ENCODE data around the gene B4GALNT1. TPM values are rescaled to one million over a fixed set of nuclear protein-coding genes. Genes with fewer than 3 reads are reported as not detected.

The B4GALNT1 gene
- total RNA-seq, 1 donor = 3.0 TPM

GRCh38 chr12:57586832-57587429, 46.1 kb downstream of the B4GALNT1 start:
- no peak for DNase-seq (ENCODE audit: low read depth)
- no peak for TF ChIP-seq CTCF (IDR thresholded peaks at IDR 0.05; ENCODE audit: insufficient read depth, low read depth, low read length)
- H3K4me3 ChIP-seq (ENCODE audit: low read depth, low read length) = no peak overlapping the region

- TF ChIP-seq CTCF (IDR thresholded peaks at IDR 0.05; ENCODE audit: insufficient read depth, low read depth, low read length) = no peak
- H3K4me3 ChIP-seq (ENCODE audit: low read depth, low read length) = no peak overlapping the region
- DNase-seq (ENCODE audit: low read depth) = no peak
Observed at GRCh38 chr12:57586128-57586527, 46.9 kb downstream of the B4GALNT1 start.

GRCh38 chr12:57585156-57585555, 47.8 kb downstream of the B4GALNT1 start:
- no peak overlapping the region for H3K4me3 ChIP-seq (ENCODE audit: low read depth, low read length)
- no peak for DNase-seq (ENCODE audit: low read depth)
- TF ChIP-seq CTCF (IDR thresholded peaks at IDR 0.05; ENCODE audit: insufficient read depth, low read depth, low read length) = no peak

GRCh38 chr12:57584690-57585089, 48.3 kb downstream of the B4GALNT1 start:
- DNase-seq (ENCODE audit: low read depth) = no peak
- no peak for TF ChIP-seq CTCF (IDR thresholded peaks at IDR 0.05; ENCODE audit: insufficient read depth, low read depth, low read length)
- no peak overlapping the region for H3K4me3 ChIP-seq (ENCODE audit: low read depth, low read length)

GRCh38 chr12:57584050-57584449, 49.0 kb downstream of the B4GALNT1 start:
- no peak for DNase-seq (ENCODE audit: low read depth)
- TF ChIP-seq CTCF (IDR thresholded peaks at IDR 0.05; ENCODE audit: insufficient read depth, low read depth, low read length) = no peak

GRCh38 chr12:57583008-57583831, 49.8 kb downstream of the B4GALNT1 start:
- DNase-seq (ENCODE audit: low read depth) = peak; percentile 85
- no peak overlapping the region for H3K4me3 ChIP-seq (ENCODE audit: low read depth, low read length)
- peak; percentile 97 for TF ChIP-seq CTCF (IDR thresholded peaks at IDR 0.05; ENCODE audit: insufficient read depth, low read depth, low read length)

More at GRCh38 chr12:57584050-57584449, 49.0 kb downstream of the B4GALNT1 start:
- no peak overlapping the region for H3K4me3 ChIP-seq (ENCODE audit: low read depth, low read length)
